Esophagus (tissue), 2 donors: ENCODE measurements around the gene COL5A1. TPM values are rescaled to one million over a fixed set of nuclear protein-coding genes. Genes with fewer than 3 reads are reported as not detected.

Source experiments
- H3K27ac ChIP-seq, 2 donors: one replicate each; pipeline ENCODE4 v1.5.1; 2013; ENCODE audit warnings: low read depth in 2 of 2, mild to moderate bottlenecking in 2 of 2, inconsistent platforms in 1 of 2, low read length in 1 of 2, moderate library complexity in 1 of 2
- H3K27me3 ChIP-seq, 2 donors: one replicate each; pipeline ENCODE4 v1.6.1; 2013; ENCODE audit warnings: low read length in 2 of 2, control low read depth in 1 of 2, mild to moderate bottlenecking in 1 of 2; ENCODE audit not compliant: insufficient read depth in 2 of 2, control insufficient read depth in 1 of 2
- H3K36me3 ChIP-seq, 2 donors: one replicate each; pipeline ENCODE4 v1.6.1; 2013; ENCODE audit warnings: low read length in 1 of 2; ENCODE audit not compliant: control insufficient read depth in 2 of 2, insufficient read depth in 2 of 2
- H3K4me1 ChIP-seq, 2 donors: one replicate each; pipeline ENCODE4 v1.6.1; 2013; ENCODE audit warnings: low read length in 1 of 2; ENCODE audit not compliant: control insufficient read depth in 2 of 2, insufficient read depth in 2 of 2
- H3K4me3 ChIP-seq, 2 donors: one replicate each; pipeline ENCODE4 v1.5.1; 2013; ENCODE audit warnings: low read length in 2 of 2, mild to moderate bottlenecking in 2 of 2, low read depth in 1 of 2, moderate library complexity in 1 of 2
- H3K9me3 ChIP-seq, 2 donors: one replicate each; pipeline ENCODE4 v1.6.1; 2013; ENCODE audit warnings: mild to moderate bottlenecking in 2 of 2, low read depth in 1 of 2, low read length in 1 of 2, moderate library complexity in 1 of 2; ENCODE audit not compliant: control insufficient read depth in 2 of 2, insufficient read depth in 1 of 2
- WGBS, 2 donors: extraction: QIAGEN DNeasy Blood & Tissue Kit; methylation state at CpG; one replicate each; pipeline ENCODE4 v1.1.7; 2013; 5-methylcytosine and 5-hydroxymethylcytosine counted together
- polyA plus RNA-seq, 2 donors: library from polyadenylated mRNA; stranded (reverse); fragments of 200-250 nt; gene quantifications; one replicate each; pipeline ENCODE4 v1.2.3, GENCODE V29; 2013
- donor health status: healthy with polysubstance abuse.
- donor health status: Bipolar disorder and iron deficiency.

COL5A1 gene
- polyA plus RNA-seq, 2 donors: 3.5 to 7.6 TPM

GRCh38 chr9:134863941-134864820, 222.6 kb downstream of the COL5A1 start:
- Histone ChIP-seq H3K4me3 (no peak overlapping the region), H3K9me3 (peaks cover 0 to 3% of the 10 kb centered on the region in 2 donors), H3K27me3 (no peaks in the 10 kb centered on the region), H3K27ac (peak overlapping the region in 1 of 2 donors; percentile 28), H3K4me1 (peaks cover 0 to 7% of the 10 kb centered on the region in 2 donors), H3K36me3 (no peaks in the 10 kb centered on the region)
- WGBS, 2 donors: 52 to 66% methylated on average over 28 of the region's 28 CpGs

GRCh38 chr9:134864821-134865190, 223.2 kb downstream of the COL5A1 start:
- peaks cover 0 to 3% of the 10 kb centered on the region in 2 donors for H3K9me3 ChIP-seq
- H3K27ac ChIP-seq: no peak overlapping the region
- H3K4me3 ChIP-seq: no peak overlapping the region
- no peaks in the 10 kb centered on the region for H3K36me3 ChIP-seq
- WGBS, 2 donors: 86 to 93% methylated on average over 13 of the region's 13 CpGs
- no peaks in the 10 kb centered on the region for H3K27me3 ChIP-seq
- H3K4me1 ChIP-seq: peaks cover 0 to 7% of the 10 kb centered on the region in 2 donors

GRCh38 chr9:134867917-134868750, 226.5 kb downstream of the COL5A1 start:
- 91 to 93% methylated on average over 22 of the region's 22 CpGs for WGBS, 2 donors

GRCh38 chr9:134868751-134869553, 227.3 kb downstream of the COL5A1 start:
- 86 to 88% methylated on average over 25 of the region's 25 CpGs for WGBS, 2 donors

More at GRCh38 chr9:134867917-134868750, 226.5 kb downstream of the COL5A1 start:
- H3K27ac ChIP-seq: no peak overlapping the region
- peaks cover 0 to 6% of the 10 kb centered on the region in 2 donors for H3K4me1 ChIP-seq
- H3K36me3 ChIP-seq: no peaks in the 10 kb centered on the region
- H3K4me3 ChIP-seq: no peak overlapping the region
- peaks cover 3% of the 10 kb centered on the region in 2 donors for H3K9me3 ChIP-seq
- no peaks in the 10 kb centered on the region for H3K27me3 ChIP-seq

GRCh38 chr9:134869554-134870300, 228.1 kb downstream of the COL5A1 start:
- Histone ChIP-seq H3K27me3 (no peaks in the 10 kb centered on the region), H3K36me3 (no peaks in the 10 kb centered on the region), H3K4me3 (no peak overlapping the region), H3K9me3 (peaks cover 3% of the 10 kb centered on the region in 2 donors), H3K27ac (no peak overlapping the region), H3K4me1 (no peaks in the 10 kb centered on the region)
- WGBS, 2 donors: 77 to 78% methylated on average over 17 of the region's 17 CpGs

More at GRCh38 chr9:134868751-134869553, 227.3 kb downstream of the COL5A1 start:
- Histone ChIP-seq H3K4me3 (no peak overlapping the region), H3K9me3 (peaks cover 3% of the 10 kb centered on the region in 2 donors), H3K27ac (no peak overlapping the region), H3K4me1 (peaks cover 0 to 6% of the 10 kb centered on the region in 2 donors), H3K27me3 (no peaks in the 10 kb centered on the region), H3K36me3 (no peaks in the 10 kb centered on the region)

GRCh38 chr9:134870301-134870694, 228.7 kb downstream of the COL5A1 start:
- Histone ChIP-seq H3K9me3 (peaks cover 0 to 3% of the 10 kb centered on the region in 2 donors), H3K27ac (no peak overlapping the region), H3K27me3 (no peaks in the 10 kb centered on the region), H3K36me3 (no peaks in the 10 kb centered on the region), H3K4me3 (no peak overlapping the region), H3K4me1 (no peaks in the 10 kb centered on the region)
- 76 to 81% methylated on average over 11 of the region's 11 CpGs for WGBS, 2 donors

GRCh38 chr9:134870746-134871662, 229.4 kb downstream of the COL5A1 start:
- Histone ChIP-seq H3K4me3 (no peak overlapping the region), H3K27ac (no peak overlapping the region), H3K27me3 (no peaks in the 10 kb centered on the region), H3K36me3 (no peaks in the 10 kb centered on the region), H3K4me1 (no peaks in the 10 kb centered on the region), H3K9me3 (peaks cover 0 to 3% of the 10 kb centered on the region in 2 donors)
- WGBS, 2 donors: 76 to 80% methylated on average over 30 of the region's 30 CpGs

GRCh38 chr9:134871697-134872340, 230.2 kb downstream of the COL5A1 start:
- WGBS, 2 donors: 53 to 62% methylated on average over 16 of the region's 16 CpGs
- no peaks in the 10 kb centered on the region for H3K36me3 ChIP-seq
- H3K4me3 ChIP-seq: no peak overlapping the region
- H3K27me3 ChIP-seq: no peaks in the 10 kb centered on the region
- no peak overlapping the region for H3K27ac ChIP-seq
- peaks cover 0 to 3% of the 10 kb centered on the region in 2 donors for H3K9me3 ChIP-seq
- H3K4me1 ChIP-seq: no peaks in the 10 kb centered on the region
